ENCODE measurements around the gene TIGIT. TPM values are rescaled to one million over a fixed set of nuclear protein-coding genes. Genes with fewer than 3 reads are reported as not detected.

The TIGIT gene
- total and polyA plus RNA-seq, 10 of the 15 experiments (the other 5 are each of a cell fraction or from before 2014, with no cell fraction given) = 0.08 to 4.7 (median 0.94) TPM

GRCh38 chr3:114290911-114291901, 2.6 kb upstream of the TIGIT start (continued):
- TF ChIP-seq ZBTB4 (CRISPR knock-in tag; IDR thresholded peaks at IDR 0.05) (no peak), MEF2A (IDR thresholded peaks at IDR 0.05; ENCODE audit: insufficient read depth, low read depth, low read length) (peak; percentile 91; the same call in 1 of the 2 replicates), ATF3 (IDR thresholded peaks at IDR 0.05; ENCODE audit: borderline replicate concordance, extremely low read depth, low read depth, low read length) (no peak), ATF7 (IDR thresholded peaks at IDR 0.05; ENCODE audit: low read depth) (peak; percentile 63), KLF5 (IDR thresholded peaks at IDR 0.05; ENCODE audit: partially characterized antibody) (no peak), CREB1 (IDR thresholded peaks at IDR 0.05; ENCODE audit: low read depth) (peak; percentile 41; the same call in 1 of the 2 replicates), NFYA (IDR thresholded peaks at IDR 0.05; ENCODE audit: borderline replicate concordance, low read depth, low read length) (no peak), MYC (IDR thresholded peaks at IDR 0.05; ENCODE audit: insufficient read depth, insufficient read length, insufficient replicate concordance, low read length, severe bottlenecking) (peak; percentile 32), NRF1 (conservative IDR thresholded peaks at IDR 0.05; ENCODE audit: low read depth, low read length) (no peak), HDGF (IDR thresholded peaks at IDR 0.05) (no peak), HCFC1 (IDR thresholded peaks at IDR 0.05; ENCODE audit: low read length) (no peak), BHLHE40 (IDR thresholded peaks at IDR 0.05; ENCODE audit: borderline replicate concordance in 1 of 2, low read depth in 2 of 2, low read length in 1 of 2) (peak; percentile 98), CEBPZ (IDR thresholded peaks at IDR 0.05; ENCODE audit: low read depth, low read length) (no peak), STAT1 (conservative IDR thresholded peaks at IDR 0.05) (no peak), ATF2 (IDR thresholded peaks at IDR 0.05; ENCODE audit: low read length) (peak; percentile 84), FOXK2 (IDR thresholded peaks at IDR 0.05) (no peak)

Measured in GM12878 (cell line).